ENCODE data around the gene CATSPERB. TPM values are rescaled to one million over a fixed set of nuclear protein-coding genes. Genes with fewer than 3 reads are reported as not detected.
"Not testable (repeated sequence)": the region's sequence is repeated elsewhere in the genome, so short reads cannot be mapped to it uniquely, and the experiment has no call there.

Gene CATSPERB
- total RNA-seq, 1 donor from 2014 or later = 3.3 TPM

DNA sequence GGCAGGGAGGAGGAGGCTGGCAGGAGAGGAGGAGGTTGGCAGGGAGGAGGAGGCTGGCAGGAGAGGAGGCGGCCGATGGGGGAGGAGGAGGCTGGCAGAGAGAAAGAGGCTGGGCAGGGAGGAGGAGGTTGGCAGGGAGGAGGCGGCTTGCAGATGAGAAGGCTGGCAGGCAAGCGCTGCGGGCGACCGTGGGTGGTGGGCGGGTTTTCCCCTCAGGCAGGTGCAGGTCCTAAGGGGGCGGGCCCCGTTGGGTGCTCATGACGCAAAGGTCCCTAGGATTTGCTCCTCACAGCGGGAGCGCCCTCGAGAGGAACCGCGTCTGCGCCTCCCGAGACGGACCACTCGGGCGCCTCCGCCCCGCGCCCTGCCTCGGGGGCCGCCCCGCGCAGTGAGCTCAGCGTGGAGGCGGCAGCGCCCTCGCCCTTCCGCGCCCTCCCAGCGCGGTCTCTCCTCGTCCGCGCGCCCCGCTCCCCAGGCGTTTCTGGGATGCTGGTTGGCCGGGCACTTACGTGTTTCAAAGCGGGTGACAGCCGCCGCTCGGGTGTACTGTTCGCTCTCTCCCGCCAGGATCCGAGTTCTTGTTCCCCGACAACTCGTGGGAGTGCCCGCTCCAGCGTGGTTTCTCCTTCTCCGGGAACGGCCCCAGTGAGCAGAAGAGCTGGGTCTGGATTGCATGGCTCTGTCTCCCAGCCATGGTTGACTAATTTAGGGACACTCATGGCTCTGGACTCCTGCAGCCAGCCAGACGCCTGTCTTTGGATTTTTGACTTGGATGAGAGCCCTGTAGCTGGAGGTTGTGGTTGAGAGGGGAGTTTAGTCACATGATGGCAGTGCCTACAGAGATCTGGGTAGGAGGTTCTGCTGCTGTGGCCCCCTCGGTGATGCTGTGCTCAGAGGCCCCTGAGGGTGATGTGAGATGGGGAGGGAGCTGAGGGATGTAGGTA is 157.7 kb downstream of the CATSPERB start:
- peak; percentile 77 for ATAC-seq

DNA sequence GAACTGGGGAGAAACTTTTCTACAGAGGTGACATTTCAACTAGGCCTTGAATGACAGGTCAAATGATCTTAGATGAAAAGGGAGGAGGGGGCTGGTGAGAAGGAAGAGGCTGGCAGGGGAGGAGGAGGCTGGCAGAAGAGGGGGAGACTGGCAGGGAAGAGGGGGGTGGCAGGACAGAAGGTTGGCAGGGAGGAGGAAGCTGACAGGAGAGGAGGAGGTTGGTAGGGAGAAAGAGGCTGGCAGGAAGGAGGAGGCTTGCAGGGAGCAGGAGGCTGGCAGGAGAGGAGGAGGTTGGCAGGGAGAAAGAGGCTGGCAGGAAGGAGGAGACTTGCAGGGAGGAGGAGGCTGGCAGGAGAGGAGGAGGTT is 158.4 kb downstream of the CATSPERB start:
- no peak for ATAC-seq

DNA sequence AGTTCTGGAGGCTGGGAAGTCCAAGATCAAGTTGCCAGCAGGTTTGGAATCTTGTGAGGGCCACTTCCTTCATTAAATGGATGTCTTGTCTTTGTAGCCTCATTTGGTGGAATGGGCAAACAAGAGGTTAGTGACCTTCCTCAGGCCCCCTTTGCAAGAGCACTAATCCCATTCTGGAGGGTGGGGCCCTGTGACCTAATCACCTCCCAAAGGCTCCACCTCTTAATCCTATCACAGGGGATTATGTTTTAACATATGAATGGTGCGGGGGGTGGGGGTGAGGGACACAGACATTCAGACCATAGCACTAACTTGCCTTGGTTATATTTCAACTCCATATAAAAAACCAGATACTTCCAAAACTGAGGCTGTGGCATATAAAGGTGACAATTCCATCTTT is 161.9 kb downstream of the CATSPERB start:
- ATAC-seq = no peak

DNA sequence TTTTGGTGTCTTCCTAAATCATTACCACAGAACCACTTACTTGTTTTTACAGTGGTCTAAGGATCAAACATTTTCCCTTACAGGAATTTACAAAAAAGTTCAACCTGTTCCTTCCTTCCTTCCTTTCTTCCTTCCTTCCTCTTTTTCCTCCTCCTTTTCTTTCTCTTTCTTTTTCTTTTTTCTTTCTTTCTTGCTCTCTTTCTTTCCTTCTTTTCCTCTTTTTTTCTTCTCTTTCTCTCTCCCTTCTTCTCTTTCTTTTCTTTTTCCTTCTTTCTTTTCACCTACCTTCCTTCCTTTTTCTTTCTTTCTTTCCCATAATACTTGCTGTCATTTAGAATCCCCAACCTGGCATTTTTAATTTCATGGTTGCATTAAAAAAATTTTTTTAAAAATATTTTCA is 162.6 kb downstream of the CATSPERB start:
- no peak for ATAC-seq

DNA sequence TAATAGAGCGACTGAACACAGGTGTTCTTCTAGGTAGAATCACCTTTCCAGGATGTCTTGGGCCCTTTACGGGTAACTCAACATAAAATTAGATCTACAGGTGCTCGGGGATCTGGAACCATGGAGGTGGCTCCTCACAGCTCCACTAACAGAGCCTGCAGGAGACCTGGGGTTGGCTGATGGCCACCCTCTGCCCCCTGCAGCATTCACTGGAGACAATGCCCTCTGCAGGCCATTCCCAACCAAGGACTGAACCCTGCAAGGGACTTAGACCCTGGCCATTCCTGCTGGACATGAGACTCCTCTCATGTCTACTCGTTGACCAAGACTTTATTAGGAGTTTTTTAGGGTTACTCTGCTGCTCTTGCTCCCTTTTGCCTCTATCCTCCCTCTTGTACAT is 163.3 kb downstream of the CATSPERB start:
- no peak for ATAC-seq

DNA sequence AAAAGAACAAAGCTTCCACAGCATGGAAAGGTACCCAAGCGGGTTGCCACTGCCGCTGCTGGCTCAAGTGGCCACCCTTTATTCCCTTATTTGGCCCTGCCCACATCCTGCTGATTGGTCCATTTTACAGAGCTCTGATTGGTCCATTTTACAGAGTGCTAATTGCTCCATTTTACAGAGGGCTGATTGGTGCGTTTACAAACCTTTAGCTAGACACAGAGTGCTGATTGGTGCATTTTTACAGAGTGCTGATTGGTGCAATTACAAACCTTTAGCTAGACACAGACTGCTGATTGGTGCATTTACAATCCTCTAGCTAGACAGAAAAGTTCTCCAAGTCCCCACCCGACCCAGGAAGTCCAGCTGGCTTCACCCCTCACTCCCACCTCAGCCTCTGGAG is 164.1 kb downstream of the CATSPERB start:
- ATAC-seq = not testable (repeated sequence)

DNA sequence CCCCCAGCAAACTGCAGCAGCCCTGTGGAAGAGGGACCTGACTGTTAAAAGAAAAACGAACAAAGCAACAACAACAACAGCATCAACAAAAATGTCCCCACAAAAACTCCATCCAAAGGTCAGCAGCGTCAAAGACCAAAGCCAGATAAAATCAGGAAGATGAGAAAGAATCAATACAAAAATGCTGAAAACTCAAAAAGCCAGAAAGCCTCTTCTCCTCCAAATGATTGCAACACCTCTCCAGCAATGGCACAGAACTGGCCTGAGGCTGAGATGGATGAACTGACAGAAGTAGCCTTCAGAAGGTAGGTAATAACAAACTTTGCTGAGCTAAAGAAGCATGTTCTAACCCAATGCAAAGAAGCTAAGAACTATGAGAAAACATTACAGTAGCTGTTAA is 176.4 kb downstream of the CATSPERB start:
- no peak for ATAC-seq

DNA sequence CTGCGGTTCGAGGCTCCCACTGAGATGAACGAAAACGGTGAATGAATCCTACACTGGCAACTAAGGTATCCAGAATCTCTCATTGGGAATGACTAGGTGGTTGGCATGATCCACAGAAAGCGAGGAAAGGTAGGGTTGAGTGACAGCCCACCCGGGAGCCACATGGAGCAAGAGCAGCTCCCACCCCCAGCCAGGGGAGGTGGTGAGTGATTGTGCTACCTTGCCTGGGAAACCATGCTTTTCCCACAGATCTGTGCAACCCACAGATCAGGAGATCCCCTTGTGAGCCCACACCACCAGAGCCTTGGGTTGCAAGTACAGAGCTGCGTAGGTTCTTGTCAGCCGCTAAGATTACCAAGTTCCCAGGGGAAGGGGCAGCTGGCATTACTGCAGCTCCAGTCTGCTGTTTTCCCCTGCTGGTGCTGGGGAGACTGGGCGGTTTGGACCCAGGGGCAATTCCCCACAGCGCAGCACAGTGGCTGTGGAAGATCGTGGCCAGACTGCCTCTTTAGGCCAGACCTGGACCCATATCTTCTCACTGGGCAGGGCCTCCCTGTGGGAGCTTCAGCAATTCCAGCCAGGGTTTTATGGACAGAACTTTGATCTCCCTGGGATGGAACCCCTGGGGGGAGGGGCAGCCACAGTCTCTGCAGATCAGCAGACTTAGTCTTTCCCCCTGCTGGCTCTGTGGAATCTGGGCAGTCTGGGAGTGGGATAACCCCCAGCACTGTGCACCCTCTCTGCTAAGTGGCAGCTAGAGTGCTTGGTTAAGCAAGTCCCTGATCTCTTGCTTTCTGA is 177.2 kb downstream of the CATSPERB start:
- no peak for ATAC-seq

DNA sequence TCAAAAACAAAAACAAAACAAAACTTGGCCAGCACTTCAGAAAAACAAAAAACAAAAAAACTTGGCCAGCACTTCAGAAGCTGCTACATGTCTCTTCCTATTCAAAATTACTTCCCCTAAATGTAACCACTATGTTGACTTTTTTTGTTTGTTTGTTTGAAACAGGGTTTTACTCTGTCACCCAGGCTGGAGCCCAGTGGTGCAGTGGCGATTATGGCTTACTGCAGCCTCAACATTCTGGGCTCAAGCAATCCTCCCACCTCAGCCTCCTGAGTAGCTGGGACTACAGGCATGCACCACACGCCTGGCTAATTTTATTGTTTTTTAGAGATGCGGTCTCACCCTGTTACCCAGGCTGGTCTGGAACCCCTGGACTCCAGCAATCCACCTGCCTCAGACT is 183.8 kb downstream of the CATSPERB start:
- no peak for ATAC-seq

DNA sequence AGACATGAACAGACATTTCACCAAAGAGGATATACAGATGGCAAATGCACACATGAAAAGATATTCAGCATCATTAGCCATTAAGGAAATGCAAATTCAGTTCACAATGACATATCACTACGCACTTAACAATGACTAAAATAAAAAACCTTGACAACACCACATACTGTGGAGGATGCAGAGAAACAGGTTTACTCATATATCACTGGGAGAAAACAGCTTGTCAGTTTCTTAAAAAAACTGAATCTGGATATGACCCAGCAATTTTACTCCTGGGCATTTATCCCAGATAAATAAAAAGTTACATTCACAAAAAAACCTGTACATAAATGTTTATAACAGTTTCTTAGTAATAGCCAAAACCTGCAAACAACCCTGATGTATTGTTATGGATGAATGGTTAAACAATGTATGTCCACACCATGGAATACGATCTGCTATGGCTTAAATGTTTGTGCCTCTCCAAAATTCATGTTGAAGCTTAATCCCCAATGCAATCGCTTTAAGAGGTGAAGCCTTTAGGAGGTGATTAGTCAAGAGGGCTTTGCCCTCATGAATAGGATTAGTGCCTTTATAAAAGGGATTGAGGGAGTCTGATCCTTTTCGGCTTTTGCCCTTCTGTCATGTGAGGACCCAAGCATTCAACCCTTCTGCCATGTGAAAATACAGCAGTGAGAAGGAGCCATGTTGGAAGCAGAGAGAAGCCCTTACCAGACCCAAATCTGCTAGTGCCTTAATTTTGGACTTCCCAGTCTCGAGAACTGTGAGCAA is 185.8 kb downstream of the CATSPERB start:
- ATAC-seq = peak; percentile 90

DNA sequence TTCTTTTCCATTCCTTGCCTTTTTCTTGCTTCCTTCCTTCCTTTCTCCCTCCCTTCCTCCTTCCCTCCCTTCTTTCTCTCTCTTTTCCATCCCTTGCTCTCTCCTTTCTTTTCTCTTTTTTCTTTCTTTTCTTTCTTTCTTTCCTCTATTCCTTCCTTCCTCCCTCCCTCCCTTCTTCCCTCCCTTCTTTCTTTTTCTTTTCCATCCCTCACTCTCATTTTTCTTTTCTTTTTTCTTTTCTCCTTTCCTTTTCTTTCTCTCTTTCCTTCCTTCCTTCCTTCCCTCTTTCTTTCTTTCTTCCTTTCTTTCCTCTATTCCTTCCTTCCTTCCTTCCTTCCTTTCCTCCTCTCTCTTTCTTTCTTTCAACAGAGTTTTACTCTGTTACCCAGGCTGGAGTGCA is 186.7 kb downstream of the CATSPERB start:
- ATAC-seq = no peak

DNA sequence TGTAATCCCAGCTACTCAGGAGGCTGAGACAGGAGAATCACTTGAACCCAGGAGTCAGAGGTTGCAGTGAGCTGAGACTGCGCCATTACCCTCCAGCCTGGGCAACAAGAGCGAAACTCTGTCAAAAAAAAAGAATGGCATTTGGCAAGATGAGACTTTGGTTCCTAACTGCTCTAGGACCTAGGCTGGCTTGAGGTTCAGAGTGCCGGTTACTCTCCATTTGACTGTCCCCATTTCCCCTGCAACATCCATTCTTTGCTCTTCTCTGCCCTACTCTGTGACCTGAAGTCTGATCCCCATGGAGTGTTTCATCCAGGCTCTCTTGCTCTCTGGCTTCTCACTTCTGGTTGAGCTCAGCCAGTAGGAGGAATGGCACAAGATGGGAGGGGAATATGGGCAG is 195.6 kb downstream of the CATSPERB start:
- no peak for ATAC-seq

DNA sequence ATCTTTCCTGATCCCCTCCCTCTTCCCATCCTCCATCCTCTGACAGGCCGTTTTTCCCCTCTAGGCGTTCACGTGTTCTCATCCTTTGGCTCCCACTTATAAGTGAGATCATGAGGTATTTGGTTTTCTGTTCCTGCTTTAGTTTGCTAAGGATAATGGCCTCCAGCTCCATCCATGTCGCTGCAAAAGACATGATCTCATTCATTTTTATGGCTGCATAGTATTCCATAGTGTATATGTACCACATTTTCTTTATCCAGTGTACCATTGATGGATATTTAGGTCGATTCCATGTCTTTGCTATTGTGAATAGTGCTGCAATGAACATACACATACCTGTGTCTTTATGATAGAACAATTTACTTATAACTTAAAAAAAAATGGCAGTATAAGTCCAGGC is 197.8 kb downstream of the CATSPERB start:
- ATAC-seq = not testable (repeated sequence)

DNA sequence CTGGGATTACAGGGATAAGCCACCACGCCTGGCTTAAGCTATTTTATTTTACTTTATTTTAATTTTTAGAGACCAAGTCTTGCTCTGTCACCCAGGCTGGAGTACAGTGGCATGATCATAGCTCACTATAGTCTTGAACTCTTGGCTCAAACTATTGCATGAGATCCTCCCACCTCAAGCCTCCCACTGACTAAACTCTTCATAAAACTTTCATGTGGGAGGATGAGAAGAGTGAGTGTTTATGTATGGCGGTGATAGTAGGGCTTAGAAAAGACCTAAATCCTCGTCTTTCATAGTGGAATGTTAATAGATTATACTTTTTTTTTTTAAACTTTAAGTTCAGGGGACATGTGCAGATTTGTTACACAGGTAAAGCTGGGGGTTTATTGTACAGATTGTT is 198.3 kb downstream of the CATSPERB start:
- no peak for ATAC-seq

Other genes starting within 250 kb of the CATSPERB start
- 49.7 TPM for gene PPP4R3A, start 221.8 kb downstream of the CATSPERB start, total RNA-seq
- 52.5 TPM for gene TC2N, start 135.4 kb upstream of the CATSPERB start, total RNA-seq
- 2.8 TPM for gene FBLN5, start 215.6 kb upstream of the CATSPERB start, total RNA-seq